Chondrocyte (in vitro differentiated cells): ENCODE measurements around the gene IGF1R. TPM values are rescaled to one million over a fixed set of nuclear protein-coding genes. Genes with fewer than 3 reads are reported as not detected.

Source experiments
- DNase-seq: peaks from one replicate; pipeline ENCODE4 v3.0.0; 2021; ENCODE audit warnings: mixed read lengths, low spot score
- H3K27ac Mint-ChIP-seq: one replicate; pipeline ENCODE4 v1.8.0; 2021; ENCODE audit warnings: mild to moderate bottlenecking, moderate library complexity, mixed read lengths; ENCODE audit not compliant: unreplicated experiment
- H3K27me3 Mint-ChIP-seq: 2 replicates; pipeline ENCODE4 v1.8.0; 2021; ENCODE audit warnings: low read depth, mixed read lengths
- H3K36me3 Mint-ChIP-seq: 2 replicates; pipeline ENCODE4 v1.8.0; 2021; ENCODE audit warnings: low read depth, mixed read lengths
- H3K4me1 Mint-ChIP-seq: 2 replicates; pipeline ENCODE4 v1.8.0; 2021; ENCODE audit warnings: low read depth, mild to moderate bottlenecking, mixed read lengths
- H3K4me3 Mint-ChIP-seq: one replicate; pipeline ENCODE4 v1.8.0; 2021; ENCODE audit warnings: mild to moderate bottlenecking, moderate library complexity, mixed read lengths; ENCODE audit not compliant: unreplicated experiment
- H3K9me3 Mint-ChIP-seq: 2 replicates; pipeline ENCODE4 v1.8.0; 2021; ENCODE audit warnings: low read depth, mixed read lengths
- CTCF ChIP-seq: fragments of 200-600 bp; sonication (generic); IDR thresholded peaks from 2 replicates; pipeline ENCODE4 v1.5.0; 2021; ENCODE audit warnings: antibody characterized with exemption, mild to moderate bottlenecking, moderate library complexity
- total RNA-seq: library from RNA; stranded (reverse); gene quantifications from 3 replicates; pipeline ENCODE4 v1.2.1, GENCODE V29; 2021

Gene IGF1R
- total RNA-seq, 1 donor from 2014 or later = 119 TPM

GRCh38 chr15:98946301-98947255 is 298.2 kb downstream of the IGF1R start:
- peak overlapping the region; percentile 97 for H3K27ac Mint-ChIP-seq
- no peak for DNase-seq

GRCh38 chr15:98948456-98948855 is 300.1 kb downstream of the IGF1R start:
- Mint-ChIP-seq H3K27ac (peak overlapping the region; percentile 18), H3K9me3 (no peaks in the 10 kb centered on the region), H3K4me3 (no peak overlapping the region), H3K27me3 (no peaks in the 10 kb centered on the region), H3K36me3 (peaks cover 37% of the 10 kb centered on the region), H3K4me1 (peaks cover 53% of the 10 kb centered on the region)
- no peak for TF ChIP-seq CTCF
- peak; percentile 70 for DNase-seq

More at GRCh38 chr15:98946301-98947255, 298.2 kb downstream of the IGF1R start:
- H3K27me3 Mint-ChIP-seq = no peaks in the 10 kb centered on the region
- peaks cover 53% of the 10 kb centered on the region for H3K4me1 Mint-ChIP-seq
- no peaks in the 10 kb centered on the region for H3K9me3 Mint-ChIP-seq
- H3K4me3 Mint-ChIP-seq = no peak overlapping the region
- TF ChIP-seq CTCF = no peak
- H3K36me3 Mint-ChIP-seq = peaks cover 38% of the 10 kb centered on the region

GRCh38 chr15:98948941-98949340 is 300.6 kb downstream of the IGF1R start:
- peaks cover 55% of the 10 kb centered on the region for H3K4me1 Mint-ChIP-seq
- no peak overlapping the region for H3K4me3 Mint-ChIP-seq
- DNase-seq = peak; percentile 61
- H3K9me3 Mint-ChIP-seq = no peaks in the 10 kb centered on the region
- no peak for TF ChIP-seq CTCF
- H3K27ac Mint-ChIP-seq = peak overlapping the region; percentile 18
- H3K27me3 Mint-ChIP-seq = no peaks in the 10 kb centered on the region
- peaks cover 38% of the 10 kb centered on the region for H3K36me3 Mint-ChIP-seq

GRCh38 chr15:98949624-98950023 is 301.3 kb downstream of the IGF1R start:
- Mint-ChIP-seq H3K36me3 (peaks cover 38% of the 10 kb centered on the region), H3K27ac (no peak overlapping the region), H3K9me3 (no peaks in the 10 kb centered on the region), H3K4me3 (no peak overlapping the region), H3K27me3 (no peaks in the 10 kb centered on the region), H3K4me1 (peaks cover 62% of the 10 kb centered on the region)
- TF ChIP-seq CTCF = no peak
- DNase-seq = peak; percentile 52

- no peak overlapping the region for H3K4me3 Mint-ChIP-seq
- no peak for DNase-seq
- TF ChIP-seq CTCF = no peak
- peaks cover 33% of the 10 kb centered on the region for H3K36me3 Mint-ChIP-seq
- H3K27ac Mint-ChIP-seq = no peak overlapping the region
- no peaks in the 10 kb centered on the region for H3K27me3 Mint-ChIP-seq
- H3K9me3 Mint-ChIP-seq = no peaks in the 10 kb centered on the region
- H3K4me1 Mint-ChIP-seq = peaks cover 66% of the 10 kb centered on the region
These were observed 301.9 kb downstream of the IGF1R start for GRCh38 chr15:98950248-98950647.
